Hematopoietic multipotent progenitor cell treated with erythropoietin and hydrocortisone succinate and interleukin-3 and kit ligand, for 4 days (in vitro differentiated cells): ENCODE data around the gene NPFFR1.

Source experiments
- DNase-seq: peaks from one replicate; pipeline ENCODE4 v3.0.0-alpha.2; 2015

The NPFFR1 gene

DNA sequence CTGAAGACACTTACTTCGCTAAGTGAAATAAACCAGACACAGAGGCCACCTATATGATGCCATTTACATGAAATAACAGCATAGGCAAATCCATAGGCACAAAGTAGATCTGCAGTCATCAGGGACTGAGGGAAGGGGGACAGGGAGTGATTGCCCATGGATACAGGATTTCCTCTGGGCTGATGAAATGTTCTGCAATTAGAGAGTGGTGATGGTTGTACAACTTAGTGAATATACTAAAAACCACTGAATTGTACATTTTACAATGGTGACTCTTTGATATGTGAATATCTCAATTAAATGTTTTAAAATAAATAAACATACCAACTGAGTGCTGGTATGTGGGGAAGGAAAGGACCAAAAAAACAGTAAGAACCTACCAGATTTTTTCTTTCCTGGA is 70.9 kb downstream of the NPFFR1 start:
- DNase-seq: no peak

DNA sequence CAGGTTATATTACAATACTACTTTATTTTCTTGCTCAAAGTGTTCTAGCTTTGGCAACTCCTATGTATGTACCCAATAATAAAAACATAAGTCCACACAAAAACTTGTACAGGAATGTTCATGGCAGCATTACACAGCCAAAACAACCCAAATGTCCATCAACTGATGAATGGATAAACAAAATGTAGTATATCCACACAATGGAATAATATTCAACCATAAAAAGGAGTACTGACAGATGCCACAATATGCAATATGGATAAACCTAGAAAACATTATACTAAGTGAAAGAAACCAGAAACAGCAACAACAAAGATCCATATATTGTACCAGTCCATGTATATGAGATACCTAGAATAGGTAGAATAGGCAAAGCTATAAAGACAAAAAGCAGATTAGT is 71.5 kb downstream of the NPFFR1 start:
- no peak for DNase-seq

DNA sequence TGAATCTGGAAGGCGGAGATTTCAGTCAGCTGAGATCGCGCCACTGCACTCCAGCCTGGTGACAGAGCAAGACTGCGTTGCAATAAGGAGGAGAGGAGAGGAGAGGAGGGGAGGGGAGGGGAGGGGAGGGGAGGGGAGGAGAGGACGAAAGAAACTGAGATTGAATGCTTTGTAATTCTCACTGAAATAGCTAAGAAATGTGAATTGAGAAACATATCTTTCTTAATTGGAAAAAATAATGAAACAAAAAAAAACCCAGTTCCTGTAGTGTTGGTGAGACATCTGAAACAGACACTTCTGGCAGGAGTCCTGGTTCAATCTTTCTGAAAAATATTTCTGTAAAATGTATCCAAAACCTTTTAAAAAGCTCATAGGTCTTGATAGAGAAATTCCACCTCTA is 77.0 kb downstream of the NPFFR1 start:
- no peak for DNase-seq

DNA sequence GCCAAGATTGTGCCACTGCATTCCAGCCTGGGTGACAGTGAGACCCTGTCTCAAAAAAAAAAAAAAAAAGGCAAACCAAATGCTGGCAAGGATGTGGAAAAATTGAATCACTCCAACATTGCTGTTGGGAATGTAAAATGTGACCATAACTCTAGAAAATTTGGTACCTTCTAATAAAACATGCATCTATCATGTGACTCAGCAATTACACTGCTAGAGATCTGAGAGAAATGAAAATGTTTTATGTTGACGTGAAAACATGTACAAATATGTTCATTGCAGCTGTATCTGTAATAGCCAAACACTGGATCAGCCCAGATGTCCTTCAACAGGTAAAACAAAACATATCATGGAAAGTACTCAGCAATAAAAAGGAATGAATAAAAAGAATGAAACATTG is 82.7 kb downstream of the NPFFR1 start:
- DNase-seq: no peak

DNA sequence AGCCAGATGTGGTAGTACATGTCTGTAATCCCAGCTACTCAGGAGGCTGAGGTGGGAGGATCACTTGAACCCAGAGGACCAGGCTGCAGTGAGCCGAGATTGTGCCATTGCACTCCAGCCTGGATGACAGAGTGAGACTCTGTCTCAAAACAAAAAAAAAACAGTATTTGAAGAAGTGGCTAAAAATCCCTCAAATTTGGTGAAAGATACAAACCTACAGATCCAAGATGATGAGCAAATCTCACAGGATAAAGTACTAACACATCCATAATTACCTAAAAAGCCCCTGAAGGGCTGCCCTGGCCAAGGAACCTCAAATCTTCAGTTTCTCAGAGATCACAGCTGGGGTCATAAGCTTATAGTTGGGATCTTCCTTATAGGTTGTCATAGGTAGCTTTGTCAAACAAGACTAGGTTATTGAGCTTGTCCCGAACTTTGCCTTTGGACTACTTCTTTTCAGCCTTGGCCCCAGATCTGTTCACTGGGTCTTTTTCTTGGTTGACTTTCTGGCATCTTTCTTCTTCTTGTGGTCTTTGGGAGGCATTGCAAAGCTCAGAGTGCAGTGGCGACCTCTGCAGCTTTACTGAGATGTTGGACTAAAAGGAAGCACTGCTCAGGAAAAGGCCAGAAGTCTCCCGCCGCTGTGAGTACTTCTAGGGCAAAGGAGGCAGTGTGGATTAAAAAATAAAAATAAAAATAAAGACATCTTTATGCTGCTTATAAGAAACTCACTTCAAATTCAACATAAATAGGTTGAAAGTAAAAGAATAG is 84.9 kb downstream of the NPFFR1 start:
- DNase-seq: no peak
